ENCODE results near the gene GINM1.

Gene GINM1

GRCh38 chr6:149565527-149566409 is at the start of gene GINM1:
TSS of gene GINM1 (plus strand) at chr6:149566375. CDS start at chr6:149566415, 40 bp downstream.
- peak; percentile 81 for TF ChIP-seq CTCF (conservative IDR thresholded peaks at IDR 0.05)
- no peak for TF ChIP-seq ZFX (IDR thresholded peaks at IDR 0.05)
- H3K27ac ChIP-seq: peak within 1 kb of the TSS; percentile 83

GRCh38 chr6:149529650-149530049 is 36.5 kb upstream of the GINM1 start:
- H3K27ac ChIP-seq: no peak overlapping the region
- no peak for TF ChIP-seq ZFX (IDR thresholded peaks at IDR 0.05)
- TF ChIP-seq CTCF (conservative IDR thresholded peaks at IDR 0.05): no peak

GRCh38 chr6:149534742-149535141 is 31.4 kb upstream of the GINM1 start:
- TF ChIP-seq ZFX (IDR thresholded peaks at IDR 0.05): no peak
- H3K27ac ChIP-seq: no peak overlapping the region

GRCh38 chr6:149541139-149541538 is 25.0 kb upstream of the GINM1 start:
- H3K27ac ChIP-seq: no peak overlapping the region
- no peak for TF ChIP-seq ZFX (IDR thresholded peaks at IDR 0.05)
- no peak for TF ChIP-seq CTCF (conservative IDR thresholded peaks at IDR 0.05)

GRCh38 chr6:149544646-149545257 is 21.4 kb upstream of the GINM1 start:
- TF ChIP-seq ZFX (IDR thresholded peaks at IDR 0.05) (no peak), CTCF (conservative IDR thresholded peaks at IDR 0.05) (no peak)
- H3K27ac ChIP-seq: peak overlapping the region; percentile 82

GRCh38 chr6:149545258-149545753 is 20.9 kb upstream of the GINM1 start:
- peak overlapping the region; percentile 82 for H3K27ac ChIP-seq
- no peak for TF ChIP-seq ZFX (IDR thresholded peaks at IDR 0.05)
- no peak for TF ChIP-seq CTCF (conservative IDR thresholded peaks at IDR 0.05)

- TF ChIP-seq ZFX (IDR thresholded peaks at IDR 0.05) (no peak), CTCF (conservative IDR thresholded peaks at IDR 0.05) (peak; percentile 91)
- peak within 1 kb of the TSS; percentile 82 for H3K27ac ChIP-seq
Measured at GRCh38 chr6:149545754-149546471, 20.3 kb upstream of the GINM1 start, which contains the start of gene PPIL4. TSS of gene PPIL4 (minus strand) at chr6:149546043. CDS start at chr6:149546005, 38 bp downstream.

Data from C4-2B (cell line).